Left ventricle myocardium superior (tissue), 1 donor: ENCODE measurements around the gene KCNK15. TPM values are rescaled to one million over a fixed set of nuclear protein-coding genes. Genes with fewer than 3 reads are reported as not detected.
"Not testable (repeated sequence)": the region's sequence is repeated elsewhere in the genome, so short reads cannot be mapped to it uniquely, and the experiment has no call there.

Experiments used
- ATAC-seq: fragments of 200-7000 bp; cut with Tn5 transposase; one replicate; pipeline ENCODE4 v1.9.1; 2020; ENCODE audit warnings: mild to moderate bottlenecking, moderate library complexity
- DNase-seq: peaks from one replicate; pipeline ENCODE4 v3.0.0-alpha.2; 2020
- intact Hi-C: fragments of 100-400 bp; cut with micrococcal nuclease; formaldehyde crosslinking; loops from one replicate; pipeline ENCODE4 v1.11.0; 2022
- total RNA-seq: library from RNA; stranded (reverse); fragmentation: NEBNext Ultra II Directional; extraction: Animal tissue kit (Norgen Biotek cat#: 25700); gene quantifications from one replicate; pipeline ENCODE4 v1.2.1, GENCODE V29; 2021
- donor health status: DM: no; HTN: yes; CAD: no; lungs with severe emphysema.

Gene KCNK15
- total RNA-seq, 1 donor from 2014 or later: 0.25 TPM

DNA sequence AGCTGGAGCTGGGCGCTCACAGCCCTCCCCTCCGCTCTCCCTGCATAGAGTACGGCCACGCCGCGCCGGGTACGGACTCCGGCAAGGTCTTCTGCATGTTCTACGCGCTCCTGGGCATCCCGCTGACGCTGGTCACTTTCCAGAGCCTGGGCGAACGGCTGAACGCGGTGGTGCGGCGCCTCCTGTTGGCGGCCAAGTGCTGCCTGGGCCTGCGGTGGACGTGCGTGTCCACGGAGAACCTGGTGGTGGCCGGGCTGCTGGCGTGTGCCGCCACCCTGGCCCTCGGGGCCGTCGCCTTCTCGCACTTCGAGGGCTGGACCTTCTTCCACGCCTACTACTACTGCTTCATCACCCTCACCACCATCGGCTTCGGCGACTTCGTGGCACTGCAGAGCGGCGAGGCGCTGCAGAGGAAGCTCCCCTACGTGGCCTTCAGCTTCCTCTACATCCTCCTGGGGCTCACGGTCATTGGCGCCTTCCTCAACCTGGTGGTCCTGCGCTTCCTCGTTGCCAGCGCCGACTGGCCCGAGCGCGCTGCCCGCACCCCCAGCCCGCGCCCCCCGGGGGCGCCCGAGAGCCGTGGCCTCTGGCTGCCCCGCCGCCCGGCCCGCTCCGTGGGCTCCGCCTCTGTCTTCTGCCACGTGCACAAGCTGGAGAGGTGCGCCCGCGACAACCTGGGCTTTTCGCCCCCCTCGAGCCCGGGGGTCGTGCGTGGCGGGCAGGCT lies 4.6 kb downstream of the KCNK15 start:
- ATAC-seq: peak; percentile 13
- intact Hi-C loops: no loop called here
- DNase-seq: no peak

DNA sequence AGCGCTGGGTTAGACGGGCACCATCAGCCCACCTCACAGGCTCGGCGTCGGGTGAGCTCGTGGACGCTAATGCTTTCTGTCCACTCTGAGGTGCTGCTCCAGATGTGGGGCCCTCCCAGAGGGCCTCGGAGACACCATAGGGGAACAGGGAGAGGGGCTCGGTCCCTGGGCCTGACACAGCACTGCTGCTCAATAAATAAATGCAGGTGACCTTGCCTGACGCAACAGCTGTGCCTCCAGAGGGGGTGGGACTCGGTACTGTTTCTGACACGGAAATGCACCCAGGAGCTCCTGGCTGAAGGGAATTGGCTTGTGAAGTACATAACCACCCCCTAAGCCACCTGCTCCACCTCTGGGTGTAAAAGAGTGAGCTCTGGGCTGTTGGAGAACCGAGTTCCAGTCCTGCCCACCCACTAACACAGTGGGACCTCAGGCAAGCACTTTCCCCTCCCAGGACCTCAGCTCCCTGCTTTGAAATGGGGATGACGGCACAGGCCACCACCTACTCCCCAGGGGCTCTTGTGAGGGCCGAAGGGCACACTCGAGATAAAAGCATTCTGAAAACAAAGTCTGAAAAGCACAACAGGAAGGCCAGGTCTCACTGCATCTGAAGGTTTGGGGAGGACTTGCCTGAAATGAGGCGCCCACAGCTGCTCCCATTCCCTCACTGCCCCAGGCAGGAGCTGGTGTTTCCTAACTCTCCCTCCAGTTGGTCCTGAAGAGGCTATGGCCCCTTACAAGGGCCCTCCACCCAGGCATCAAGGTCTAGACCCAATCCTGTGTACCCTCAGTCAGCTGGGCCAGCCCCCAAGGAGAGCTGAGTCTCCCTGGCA lies 6.7 kb downstream of the KCNK15 start:
- no peak for ATAC-seq
- intact Hi-C loops: no loop called here
- no peak for DNase-seq

DNA sequence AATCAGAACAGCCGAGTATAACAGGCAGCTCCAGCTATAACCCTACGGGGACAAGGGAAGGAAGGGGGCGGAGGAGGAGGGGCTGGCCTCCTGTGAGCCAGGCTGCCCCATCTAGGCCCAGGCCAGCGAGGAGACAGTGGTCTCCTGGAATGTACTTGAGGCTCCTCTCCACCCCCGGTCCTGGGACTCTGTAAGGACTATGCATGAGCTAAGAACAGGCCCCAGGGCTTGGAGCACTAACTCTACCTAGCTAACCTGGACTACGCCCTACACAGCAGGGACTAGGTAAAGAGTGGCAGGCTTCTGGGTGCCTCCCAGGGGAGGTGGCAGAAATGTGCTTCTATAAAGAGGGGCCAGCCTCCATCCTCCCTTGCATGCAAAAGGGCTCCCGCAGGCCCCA lies 8.9 kb downstream of the KCNK15 start:
- ATAC-seq (no peak), DNase-seq (no peak)
- intact Hi-C loops: no loop called here

- DNase-seq (no peak), ATAC-seq (no peak)
- intact Hi-C loops: no loop called here
Measured at GRCh38 chr20:44756011-44756688, 10.5 kb downstream of the KCNK15 start.

DNA sequence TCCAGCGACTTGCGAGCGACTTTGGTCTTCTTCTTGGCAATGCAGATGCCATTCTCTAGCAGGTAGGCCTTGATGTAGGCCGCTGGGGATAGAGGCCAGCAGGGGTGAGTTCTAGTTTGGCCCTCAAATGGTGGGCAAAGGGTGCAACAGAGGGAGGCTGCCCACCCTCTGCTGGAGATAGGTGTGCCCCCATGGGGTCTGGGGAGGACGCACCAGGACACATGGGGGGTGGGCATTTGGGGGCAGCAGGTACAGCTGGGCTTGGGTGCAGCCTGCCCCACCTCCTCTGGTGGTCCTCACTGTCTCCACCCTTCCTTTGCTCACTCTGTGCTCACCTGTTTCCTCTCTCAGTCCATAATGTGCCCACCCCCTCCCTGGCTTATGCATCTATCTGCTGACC lies 11.3 kb downstream of the KCNK15 start:
- ATAC-seq: no peak
- intact Hi-C loops: no loop called here
- no peak for DNase-seq

DNA sequence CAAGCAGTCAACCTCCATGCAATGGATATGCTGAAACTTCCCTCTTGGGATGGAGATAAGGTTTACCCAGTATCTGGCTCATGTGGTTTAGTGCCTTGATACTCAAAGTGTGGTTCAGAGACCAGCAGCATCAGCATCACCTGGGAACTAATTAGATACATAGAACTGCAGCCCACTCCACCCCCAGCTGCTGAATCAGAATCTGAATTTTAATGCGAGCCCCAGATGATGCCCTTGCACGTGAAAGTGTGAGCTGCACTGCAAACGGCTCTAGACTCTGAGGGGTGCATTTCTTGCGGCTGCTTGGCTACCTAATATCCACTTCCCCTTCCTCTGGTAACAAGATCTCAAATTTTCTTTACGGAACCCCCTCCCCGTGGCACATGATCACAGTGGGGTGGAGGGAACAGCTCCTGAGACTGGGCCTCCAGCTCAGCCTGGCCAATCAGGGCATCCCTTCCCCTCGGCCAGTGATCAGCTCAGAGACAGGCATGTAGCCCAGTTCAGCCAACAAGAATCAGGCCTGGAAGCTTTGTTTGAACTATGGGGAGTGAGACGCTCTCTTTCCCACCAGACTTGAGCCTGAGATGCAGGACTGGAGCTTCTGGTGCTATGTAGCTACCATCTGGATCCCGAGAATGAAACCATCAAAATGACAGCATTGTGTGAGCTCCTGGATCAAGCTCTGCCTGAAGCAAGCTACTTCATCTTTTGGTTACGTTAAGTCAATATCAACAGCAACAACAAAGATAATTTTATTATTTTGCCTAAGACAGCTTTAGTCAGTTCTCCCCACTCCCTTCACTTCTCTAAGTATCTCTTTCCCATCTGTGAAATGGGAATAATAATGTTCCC lies 12.8 kb downstream of the KCNK15 start:
- no peak for ATAC-seq
- DNase-seq: no peak
- intact Hi-C loops: no loop called here

- ATAC-seq: no peak
- intact Hi-C loops: no loop called here
Measured at GRCh38 chr20:44759595-44759994, 13.9 kb downstream of the KCNK15 start.

DNA sequence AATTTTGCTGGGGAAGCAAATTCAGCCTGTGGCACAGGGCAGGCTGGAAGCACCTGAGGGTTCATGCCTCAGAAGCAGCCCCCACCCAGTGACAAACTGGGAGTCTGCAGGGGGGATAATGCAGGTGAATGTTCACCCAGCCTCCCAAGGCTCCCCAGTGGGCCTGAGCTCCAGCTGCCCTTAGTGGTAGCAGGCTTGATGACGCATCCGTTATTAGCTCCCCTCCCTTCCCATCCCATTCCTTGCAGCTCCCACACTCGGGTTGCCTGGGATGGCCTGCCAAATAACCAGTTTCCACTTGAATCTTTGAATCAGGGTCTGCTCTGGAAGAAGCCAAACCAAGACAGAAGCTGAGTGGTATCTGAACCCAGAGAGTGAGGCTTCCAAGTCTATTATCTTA lies 15.8 kb downstream of the KCNK15 start:
- no peak for DNase-seq
- intact Hi-C loops: no loop called here
- ATAC-seq: peak; percentile 41

More at GRCh38 chr20:44759595-44759994, 13.9 kb downstream of the KCNK15 start:
- DNase-seq: no peak

- DNase-seq (no peak), ATAC-seq (peak; percentile 72)
- intact Hi-C loops: no loop called here
Measured at GRCh38 chr20:44762466-44763140, 16.9 kb downstream of the KCNK15 start.

DNA sequence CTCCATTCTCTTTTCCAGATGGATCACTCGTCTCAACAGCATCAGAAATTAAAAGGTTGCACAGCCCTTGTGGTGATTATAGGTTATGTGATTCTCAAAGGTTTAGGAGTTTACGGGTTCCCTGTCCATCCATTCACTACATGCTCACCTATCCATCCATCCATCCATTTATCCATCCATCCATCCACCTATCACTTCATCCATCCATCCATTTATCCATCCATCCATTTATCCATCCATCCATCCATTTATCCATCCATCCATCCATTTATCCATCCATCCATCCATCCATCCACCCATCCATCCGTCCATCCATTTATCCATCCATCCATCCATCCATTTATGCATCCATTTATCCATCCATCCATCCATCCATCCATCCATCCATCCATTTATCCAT lies 18.1 kb downstream of the KCNK15 start:
- DNase-seq, intact Hi-C loops, ATAC-seq: not testable (repeated sequence)

- DNase-seq: no peak
- ATAC-seq: no peak
- intact Hi-C loops: no loop called here
Measured at GRCh38 chr20:44765091-44765490, 19.4 kb downstream of the KCNK15 start.

DNA sequence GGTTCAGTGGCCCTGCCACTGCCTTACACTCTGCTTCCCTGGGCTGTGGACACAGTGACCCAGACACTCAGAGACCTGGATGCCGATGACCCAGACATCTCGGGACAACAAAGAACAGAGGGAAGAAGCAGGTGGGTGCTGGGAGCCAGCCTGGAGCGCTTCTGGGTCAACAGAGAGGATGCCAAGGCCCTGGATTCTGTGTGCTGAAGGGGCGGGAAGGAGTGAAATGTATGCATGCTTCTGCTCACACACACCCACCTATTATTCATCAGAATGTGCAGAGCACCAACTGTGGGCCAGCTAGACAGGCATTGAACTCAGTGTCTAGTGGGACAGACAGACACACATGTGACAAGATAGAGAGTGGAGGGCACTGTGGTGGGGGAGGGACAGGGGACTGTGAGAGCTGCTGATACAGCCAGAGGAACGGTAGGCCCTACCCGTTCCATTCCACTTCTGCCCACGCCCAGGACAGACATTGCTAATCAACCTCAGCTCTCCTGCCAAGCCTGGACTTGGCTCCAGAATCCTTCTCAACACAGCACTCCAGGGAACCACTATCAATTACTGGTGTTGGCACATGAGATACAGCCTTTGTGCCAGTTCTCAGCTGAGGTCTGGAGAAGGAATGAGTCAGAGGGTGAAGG lies 20.2 kb downstream of the KCNK15 start:
- ATAC-seq (peak; percentile 20), DNase-seq (no peak)
- intact Hi-C loops: no loop called here

DNA sequence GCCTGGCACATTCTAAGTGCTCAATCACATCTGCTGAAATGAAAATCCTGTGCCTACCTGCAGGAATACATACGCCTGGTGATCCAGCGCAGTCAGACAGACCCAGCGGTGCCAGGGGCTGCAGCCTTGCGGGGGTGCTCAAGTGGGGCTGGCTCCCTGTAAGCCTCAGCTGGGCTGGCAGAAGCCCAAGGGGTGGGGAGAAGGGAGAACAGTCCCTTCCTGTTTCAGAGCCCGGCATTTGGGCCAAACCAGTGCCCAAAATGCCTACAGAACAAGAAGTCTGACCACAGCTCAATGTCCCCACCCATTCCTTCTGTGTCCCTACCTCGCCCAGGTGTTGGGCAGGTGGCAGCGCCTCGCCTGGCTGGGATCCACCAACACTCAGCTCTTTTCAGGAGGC lies 22.6 kb downstream of the KCNK15 start:
- no peak for DNase-seq
- no peak for ATAC-seq
- intact Hi-C loops: no loop called here

GRCh38 chr20:44768854-44769480 lies 23.3 kb downstream of the KCNK15 start:
- ATAC-seq: no peak
- intact Hi-C loops: no loop called here
- no peak for DNase-seq

GRCh38 chr20:44769481-44769863 lies 23.8 kb downstream of the KCNK15 start:
- intact Hi-C loops: no loop called here
- ATAC-seq: no peak
- DNase-seq: no peak

DNA sequence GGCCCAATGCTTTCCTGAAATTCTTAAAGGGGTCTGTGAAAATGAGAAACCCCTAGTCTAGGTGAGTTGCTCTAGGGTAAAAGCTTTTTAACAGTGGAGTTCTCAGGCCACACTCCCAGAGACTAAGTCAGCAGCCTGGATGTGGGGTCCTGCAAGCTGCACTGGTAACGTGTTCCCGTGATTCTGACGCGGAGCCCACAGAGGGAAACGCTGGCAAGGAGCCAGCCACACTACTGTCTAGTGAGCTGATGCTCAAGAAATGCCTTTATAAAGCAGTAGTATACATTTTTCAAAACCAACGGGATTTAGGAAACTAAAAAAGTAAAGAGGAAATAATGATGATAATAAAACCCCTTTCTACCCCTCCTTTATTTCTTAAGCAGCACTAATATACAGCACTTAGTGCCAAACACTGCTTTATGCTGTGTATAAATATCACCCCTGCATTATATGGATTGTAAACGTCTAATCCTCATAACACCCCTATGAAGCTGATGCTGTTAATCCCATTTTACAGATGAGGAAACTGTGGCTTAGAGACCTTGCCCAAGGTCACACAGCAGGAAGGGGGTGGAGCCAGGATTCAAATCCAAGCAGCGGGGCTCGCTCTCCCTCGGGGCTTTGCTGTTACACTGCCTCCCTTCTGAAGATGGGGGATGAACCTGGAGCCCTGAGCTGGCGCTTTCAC lies 25.0 kb downstream of the KCNK15 start:
- no peak for DNase-seq
- intact Hi-C loops: no loop called here
- no peak for ATAC-seq

DNA sequence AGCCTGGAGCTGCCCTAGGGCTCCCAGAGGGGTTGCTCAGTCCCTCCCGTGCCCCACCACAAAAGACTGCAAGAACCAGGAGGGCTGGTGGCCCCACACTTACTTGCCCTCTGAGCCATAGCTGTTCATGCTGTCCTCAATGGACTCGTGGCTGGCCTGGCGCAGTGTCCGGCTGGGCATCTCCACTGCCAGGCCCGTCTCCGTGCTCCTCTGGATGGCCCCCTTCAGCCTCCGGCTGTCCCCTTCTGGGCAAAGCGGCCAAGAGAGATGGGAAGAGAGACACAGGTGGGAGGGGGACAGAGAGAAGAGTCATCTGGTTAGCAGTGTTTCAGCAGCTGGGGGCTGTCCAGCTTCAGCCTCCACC lies 25.5 kb downstream of the KCNK15 start:
- DNase-seq (no peak), ATAC-seq (no peak)
- intact Hi-C loops: no loop called here
